ENCODE results near the gene KAZALD1. TPM values are rescaled to one million over a fixed set of nuclear protein-coding genes. Genes with fewer than 3 reads are reported as not detected.

Gene KAZALD1
- total RNA-seq, 1 experiment from 2014 or later = 16.0 TPM

- peaks cover 0 to 10% of the 10 kb centered on the region in 2 experiments; a peak in 1 of 4 replicates for H3K36me3 ChIP-seq (ENCODE audit: control insufficient read depth in 1 of 2, insufficient read depth in 2 of 2, low read length in 2 of 2)
- H3K4me2 ChIP-seq (ENCODE audit: low read length) = peak overlapping the region; percentile 82
- H3K9me3 ChIP-seq (ENCODE audit: control insufficient read depth in 1 of 2, insufficient read depth in 1 of 2, low read depth in 1 of 2, low read length in 2 of 2) = no peaks in the 10 kb centered on the region
- CTCF ChIA-PET = interaction anchor here (0.9 to 5.4 kb wide), 18 partner anchors 9 to 798 kb away, joined by 3 to 118 read pairs (median 10); partner anchors contain the start of genes KAZALD1, PDZD7 and SFXN3
- ATAC-seq (peak; percentile 91), DNase-seq (ENCODE audit: low read depth, low spot score) (peak; percentile 97)
- peak overlapping the region; percentile 77 for H3K9ac ChIP-seq (ENCODE audit: low read length)
- H3K4me3 ChIP-seq (replicated peaks in 1 of 2; ENCODE audit: low read depth in 1 of 2, low read length in 2 of 2) = peak overlapping the region; percentile 55 to 59
- RAD21 ChIA-PET (ENCODE audit: low non-redundant PET in 1 of 2, low total read pairs in 2 of 2, uncharacterized antibody in 2 of 2, unreplicated experiment in 2 of 2) = interaction anchor here (0.5 to 3.3 kb wide), 6 partner anchors 15 to 893 kb away, joined by 4 to 23 read pairs (median 6); no protein-coding TSS in a partner anchor
- BruUV-seq (replicated peaks) = TSS peak; percentile 92
- H3K27me3 ChIP-seq (ENCODE audit: insufficient read depth, low read length) = no peaks in the 10 kb centered on the region
- peaks cover 15% of the 10 kb centered on the region; the same call in 1 of the 2 replicates for H3K79me2 ChIP-seq (ENCODE audit: insufficient read depth, low read length)
- peaks cover 26 to 33% of the 10 kb centered on the region in 2 experiments for H3K4me1 ChIP-seq (ENCODE audit: control insufficient read depth in 1 of 2, insufficient read depth in 2 of 2, low read length in 2 of 2)
- intact Hi-C loops (cut with micrococcal nuclease) = loop anchor here (2.0 kb wide), 1 partner anchor 18 kb away; the partner anchor contains the start of gene KAZALD1
- H4K20me1 ChIP-seq (ENCODE audit: insufficient read depth) = no peaks in the 10 kb centered on the region
- POLR2A ChIA-PET = interaction anchor here (0.9 to 2.5 kb wide), 13 partner anchors 8 to 99 kb away, joined by 3 to 33 read pairs (median 6); partner anchors contain the start of genes KAZALD1, PDZD7 and SFXN3
- no peaks in the 10 kb centered on the region for H3K9me2 ChIP-seq (ENCODE audit: insufficient read depth)
- H2AFZ ChIP-seq (ENCODE audit: low read depth, low read length, poor library complexity, severe bottlenecking) = peak overlapping the region; percentile 26
- peak overlapping the region; percentile 84 for H3K27ac ChIP-seq (ENCODE audit: low read depth, low read length)
- TF ChIP-seq POLR2A (IDR thresholded peaks at IDR 0.05; ENCODE audit: borderline replicate concordance, extremely low read depth, insufficient read depth, insufficient read length) (peak; percentile 82), ZBTB33 (IDR thresholded peaks at IDR 0.05; ENCODE audit: extremely low read depth, insufficient replicate concordance, low read length) (peak; percentile 95), JUND (IDR thresholded peaks at IDR 0.05) (no peak), POLR2AphosphoS5 (IDR thresholded peaks at IDR 0.05; ENCODE audit: low read depth, low read length) (peak; percentile 95), CEBPB (IDR thresholded peaks at IDR 0.05; ENCODE audit: low read depth) (no peak), TCF7L2 (IDR thresholded peaks at IDR 0.05; ENCODE audit: borderline replicate concordance, extremely low read depth, insufficient read depth, insufficient read length) (peak; percentile 26), ATF3 (IDR thresholded peaks at IDR 0.05) (no peak)
Measured at GRCh38 chr10:101042667-101043362, 19.0 kb upstream of the KAZALD1 start.

All from HCT116 (cell line).